GM21528 (cell line): Measurements from ENCODE around the gene IL24.

Experiments used
- ATAC-seq: cut with Tn5 transposase; IDR thresholded peaks from one replicate; pipeline ENCODE4 v1.9.1; 2021; ENCODE audit warnings: mild to moderate bottlenecking, moderate library complexity; ENCODE audit not compliant: unreplicated experiment, low FRiP score

IL24 gene

DNA sequence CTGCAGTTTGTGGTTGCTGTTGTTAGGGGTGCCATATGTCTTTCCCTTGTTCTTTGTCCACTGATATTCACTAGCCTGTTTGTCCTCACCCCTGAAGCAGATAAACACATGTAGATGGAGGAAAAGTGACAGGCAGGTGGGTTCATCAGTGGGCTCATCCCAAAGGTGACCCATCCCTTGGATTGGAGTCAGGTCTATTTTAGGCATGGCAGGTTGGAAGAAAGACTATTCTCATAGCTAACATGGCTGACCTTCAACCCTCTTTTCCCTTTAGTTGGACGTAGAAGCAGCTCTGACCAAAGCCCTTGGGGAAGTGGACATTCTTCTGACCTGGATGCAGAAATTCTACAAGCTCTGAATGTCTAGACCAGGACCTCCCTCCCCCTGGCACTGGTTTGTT, 5.5 kb downstream of the IL24 start:
- no peak for ATAC-seq

DNA sequence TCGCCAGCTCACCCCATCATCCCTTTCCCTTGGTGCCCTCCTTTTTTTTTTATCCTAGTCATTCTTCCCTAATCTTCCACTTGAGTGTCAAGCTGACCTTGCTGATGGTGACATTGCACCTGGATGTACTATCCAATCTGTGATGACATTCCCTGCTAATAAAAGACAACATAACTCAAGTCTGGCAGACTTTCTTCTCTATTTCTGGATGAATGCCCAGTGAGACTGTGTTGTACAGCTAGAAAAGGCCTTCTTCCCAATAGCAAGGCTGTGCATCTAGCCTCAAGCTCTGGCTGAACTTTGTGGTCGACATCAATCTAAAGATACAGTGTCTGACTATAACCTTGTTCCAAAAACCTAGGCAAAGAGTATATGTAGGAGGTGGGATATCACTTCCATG, 6.4 kb downstream of the IL24 start:
- ATAC-seq = no peak

DNA sequence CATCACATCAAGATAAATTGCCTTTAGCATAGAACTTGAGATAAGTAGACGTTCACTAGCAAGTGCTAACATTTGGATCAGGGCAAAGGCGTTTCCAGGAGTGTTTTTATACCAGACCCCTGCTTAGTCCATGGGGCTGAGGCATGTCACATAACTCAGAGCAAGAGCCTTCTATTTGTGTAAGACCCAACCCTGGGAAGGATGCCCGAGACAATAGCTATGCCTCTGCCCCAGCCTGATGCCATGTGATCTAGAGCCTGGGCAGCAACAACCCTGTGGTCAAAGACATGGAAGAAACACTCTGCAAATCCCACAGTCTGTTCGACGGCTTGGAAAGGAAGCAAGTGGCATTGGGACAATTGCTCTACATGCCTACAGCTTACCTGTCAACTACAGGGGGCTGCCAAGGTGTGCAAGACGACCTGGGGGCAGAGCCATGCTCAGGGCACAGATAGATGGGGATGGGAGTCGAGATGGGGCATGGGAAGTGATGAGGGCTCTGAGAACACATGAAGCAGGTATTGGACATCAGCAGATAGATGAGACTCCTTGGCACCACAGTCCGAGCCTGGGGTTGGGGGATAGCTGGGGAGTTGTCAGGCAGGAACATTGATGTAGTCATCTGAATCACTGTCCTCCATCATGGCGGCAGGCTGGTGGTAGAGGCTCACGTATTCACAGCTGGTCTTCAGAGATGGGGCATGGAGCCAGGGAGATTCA, 7.3 kb downstream of the IL24 start:
- no peak for ATAC-seq

DNA sequence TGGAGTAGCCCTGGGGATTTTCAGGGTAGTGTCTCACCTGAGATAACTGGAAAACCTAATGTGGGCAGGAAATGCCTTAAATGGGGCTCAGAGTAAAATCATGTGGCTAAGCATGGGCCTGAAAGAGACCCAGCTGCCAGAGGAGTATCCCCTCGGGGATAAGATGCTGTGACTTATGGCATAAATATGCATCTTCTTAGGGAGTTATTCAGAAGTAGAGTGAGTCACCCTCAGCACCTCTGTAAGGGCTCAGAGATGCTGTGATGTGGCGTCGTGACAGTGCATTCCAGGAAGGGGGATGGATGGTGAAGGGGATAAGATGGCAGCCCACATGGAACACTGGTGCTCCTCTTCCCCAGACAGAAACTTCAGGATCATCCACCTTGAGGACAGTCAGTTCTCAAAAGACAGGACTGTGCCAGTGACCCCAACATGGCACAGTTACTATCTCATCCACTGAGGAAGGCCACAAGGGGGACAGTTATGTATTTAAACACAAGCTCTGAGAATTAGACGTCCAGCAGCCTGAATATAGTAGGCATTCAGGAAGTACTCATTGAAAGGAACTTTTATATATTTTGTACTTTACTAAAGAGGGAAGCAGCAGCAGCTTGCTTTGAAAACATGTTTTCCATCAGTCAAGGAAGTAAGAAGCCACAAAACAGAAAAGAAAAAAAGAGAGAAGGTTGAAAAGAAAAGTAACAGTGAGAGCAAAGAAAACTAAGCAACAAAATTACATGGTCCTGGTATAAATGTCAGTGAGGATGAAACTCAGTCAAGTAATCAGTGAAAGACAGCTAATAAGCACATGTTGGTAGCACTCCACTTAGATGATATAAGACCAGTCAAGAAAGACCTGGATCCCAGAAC, 8.3 kb downstream of the IL24 start:
- no peak for ATAC-seq

DNA sequence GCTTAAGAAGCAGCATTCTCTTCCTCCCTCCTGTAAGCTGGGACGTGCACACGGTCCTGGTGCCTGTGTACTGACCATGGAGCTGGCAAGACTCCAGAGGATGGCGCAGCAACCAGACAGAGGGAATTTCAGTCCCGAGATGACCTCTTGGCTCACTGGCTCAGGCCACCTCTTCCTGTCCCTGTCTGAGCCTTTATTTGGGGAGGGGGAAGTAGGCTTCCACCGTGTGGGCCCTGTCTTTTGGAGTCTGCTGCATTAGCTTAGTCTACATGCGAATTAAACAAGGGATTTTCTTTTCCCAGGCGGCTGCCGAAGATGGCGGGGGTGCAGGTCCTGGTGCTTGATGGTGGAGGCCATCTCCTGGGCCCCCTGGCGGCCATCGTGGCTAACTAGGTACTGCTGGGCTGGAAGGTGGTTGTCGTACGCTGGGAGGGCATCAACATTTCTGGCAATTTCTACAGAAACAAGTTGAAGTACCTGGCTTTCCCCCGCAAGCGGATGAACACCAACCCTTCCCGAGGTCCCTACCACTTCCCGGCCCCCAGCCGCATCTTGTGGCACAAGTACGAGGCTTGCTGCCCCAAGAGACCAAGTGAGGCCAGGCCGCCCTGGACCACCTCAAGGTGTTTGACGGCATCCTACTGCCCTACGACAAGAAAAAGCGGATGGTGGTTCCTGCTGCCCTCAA, 10.2 kb downstream of the IL24 start:
- ATAC-seq = no peak

DNA sequence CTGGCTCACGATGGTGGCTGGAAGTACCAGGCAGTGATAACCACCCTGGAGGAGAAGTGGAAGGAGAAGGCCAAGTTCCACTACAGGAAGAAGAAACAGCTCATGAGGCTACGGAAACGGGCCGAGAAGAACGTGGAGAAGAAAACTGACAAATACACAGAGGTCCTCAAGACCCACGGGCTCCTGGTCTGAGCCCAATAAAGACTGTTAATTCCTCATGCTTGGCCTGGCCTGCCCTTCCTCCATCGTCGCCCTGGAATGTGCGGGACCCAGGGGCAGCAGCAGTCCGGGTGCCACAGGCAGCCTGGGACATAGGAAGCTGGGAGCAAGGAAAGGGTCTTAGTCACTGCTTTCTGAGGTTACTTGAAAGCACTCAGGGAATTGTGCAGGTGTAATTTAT, 10.8 kb downstream of the IL24 start:
- no peak for ATAC-seq

DNA sequence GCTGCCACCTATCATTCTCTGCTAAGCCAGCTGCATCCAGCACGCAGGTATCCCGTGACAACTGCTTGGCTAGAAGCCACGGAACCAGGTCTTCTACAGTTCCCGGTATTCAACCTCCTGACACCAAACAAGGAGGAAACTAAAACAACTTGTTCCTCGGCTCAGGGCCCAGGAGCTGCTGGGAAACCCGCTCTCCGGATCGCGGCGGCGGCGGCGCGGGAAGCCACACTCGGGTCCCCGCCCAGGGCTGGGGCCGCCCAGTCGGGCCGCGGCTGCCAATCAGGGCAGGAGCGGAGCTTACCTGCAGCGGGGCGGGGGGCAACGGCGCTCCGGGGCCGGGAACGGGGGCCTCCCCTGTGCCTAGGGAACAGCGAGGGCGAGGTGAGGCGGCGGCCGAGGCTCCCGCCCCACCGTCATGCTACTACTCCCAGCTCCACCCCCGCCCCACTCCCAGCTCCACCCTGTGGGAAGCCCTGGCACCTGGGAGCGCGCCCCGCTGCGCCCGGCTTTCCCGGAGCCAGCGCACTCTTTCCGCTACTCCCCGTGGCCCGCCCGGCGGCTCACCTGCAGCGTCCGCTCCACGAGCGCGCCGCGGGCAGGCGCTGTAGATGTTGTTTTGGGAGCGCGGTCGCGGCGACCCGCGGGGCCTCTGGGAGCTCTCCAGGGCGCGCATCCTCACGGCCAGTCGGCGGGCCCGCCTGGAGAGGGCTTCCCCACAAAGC, 12.1 kb downstream of the IL24 start:
- ATAC-seq = no peak

DNA sequence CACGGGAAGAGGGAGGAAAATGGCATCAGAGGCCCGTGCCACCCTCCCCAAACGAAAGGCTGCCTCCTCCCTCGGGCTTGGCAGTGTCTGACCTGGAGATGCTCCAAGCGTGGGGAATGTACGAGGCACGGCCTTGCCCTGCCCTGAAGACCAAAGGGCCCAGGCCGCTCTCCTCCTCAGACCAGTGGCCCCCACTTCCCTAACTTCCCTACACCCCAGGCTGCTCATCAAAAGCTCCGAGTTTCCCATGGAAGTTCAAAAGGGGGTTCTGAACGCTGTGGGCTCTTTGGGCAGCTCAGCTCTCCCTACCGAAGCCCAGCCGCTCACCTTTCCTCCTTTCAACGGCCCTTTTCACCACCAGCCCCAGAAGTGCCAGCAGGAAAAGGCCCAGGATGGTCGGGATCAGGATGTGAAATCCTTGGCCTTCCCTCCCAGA, 12.7 kb downstream of the IL24 start:
- no peak for ATAC-seq

DNA sequence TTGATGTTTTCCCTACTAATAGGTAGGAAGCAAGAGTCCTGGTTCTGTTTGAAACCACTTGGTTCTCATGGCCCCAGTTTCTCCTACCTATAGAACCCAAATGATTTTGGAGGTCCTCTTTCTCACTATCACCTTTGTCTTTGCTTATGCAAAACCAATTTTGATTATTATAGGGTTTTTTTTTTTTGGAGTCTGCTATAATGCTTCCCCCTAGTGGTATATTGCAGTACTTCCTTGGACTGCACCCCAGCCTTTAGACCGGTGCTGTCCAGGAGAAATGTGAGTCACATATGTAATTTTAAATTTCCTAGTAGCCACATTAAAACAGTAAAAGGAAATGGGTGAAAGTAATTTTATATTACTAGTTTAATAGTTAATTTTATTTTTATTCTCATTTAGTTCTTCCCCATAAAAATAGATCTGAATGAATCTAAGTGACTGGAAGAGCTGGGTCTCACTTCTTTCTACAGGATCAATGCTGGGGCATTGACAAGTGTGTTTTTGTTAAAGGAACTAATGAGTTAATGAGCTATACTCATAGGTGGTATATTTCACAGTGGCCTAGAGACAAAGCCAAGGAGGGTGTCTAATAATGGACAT, 13.9 kb downstream of the IL24 start:
- no peak for ATAC-seq

DNA sequence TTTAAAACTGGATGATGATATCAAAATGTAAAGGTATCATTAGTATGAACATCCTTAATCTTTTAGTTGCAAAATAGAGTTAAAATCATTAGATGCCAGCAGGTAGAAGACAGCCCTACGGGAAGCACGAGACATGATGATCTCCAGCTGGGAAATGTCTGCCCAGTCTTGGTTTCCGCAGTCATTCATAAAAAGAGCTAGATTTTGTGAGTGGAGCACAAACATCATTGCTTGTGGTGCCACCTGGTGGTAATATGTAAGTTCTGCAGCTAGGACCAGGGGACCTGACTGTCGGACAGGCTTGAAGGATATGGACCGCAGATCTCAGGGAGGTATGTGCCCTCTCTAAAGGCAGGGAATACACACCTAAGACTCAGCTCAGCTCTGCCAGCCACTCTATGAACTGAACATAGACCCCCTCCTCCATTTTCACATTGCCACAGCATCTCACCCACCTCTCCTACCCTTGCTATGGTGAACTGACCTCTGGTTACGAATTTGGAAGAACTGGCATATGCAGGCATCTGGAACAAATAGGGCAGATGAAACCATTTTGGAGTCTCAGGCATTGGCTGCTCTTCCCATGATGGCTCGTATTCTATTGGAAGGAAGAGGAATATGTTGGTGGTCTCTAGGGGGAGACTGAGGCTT, 15.3 kb downstream of the IL24 start:
- ATAC-seq = no peak

DNA sequence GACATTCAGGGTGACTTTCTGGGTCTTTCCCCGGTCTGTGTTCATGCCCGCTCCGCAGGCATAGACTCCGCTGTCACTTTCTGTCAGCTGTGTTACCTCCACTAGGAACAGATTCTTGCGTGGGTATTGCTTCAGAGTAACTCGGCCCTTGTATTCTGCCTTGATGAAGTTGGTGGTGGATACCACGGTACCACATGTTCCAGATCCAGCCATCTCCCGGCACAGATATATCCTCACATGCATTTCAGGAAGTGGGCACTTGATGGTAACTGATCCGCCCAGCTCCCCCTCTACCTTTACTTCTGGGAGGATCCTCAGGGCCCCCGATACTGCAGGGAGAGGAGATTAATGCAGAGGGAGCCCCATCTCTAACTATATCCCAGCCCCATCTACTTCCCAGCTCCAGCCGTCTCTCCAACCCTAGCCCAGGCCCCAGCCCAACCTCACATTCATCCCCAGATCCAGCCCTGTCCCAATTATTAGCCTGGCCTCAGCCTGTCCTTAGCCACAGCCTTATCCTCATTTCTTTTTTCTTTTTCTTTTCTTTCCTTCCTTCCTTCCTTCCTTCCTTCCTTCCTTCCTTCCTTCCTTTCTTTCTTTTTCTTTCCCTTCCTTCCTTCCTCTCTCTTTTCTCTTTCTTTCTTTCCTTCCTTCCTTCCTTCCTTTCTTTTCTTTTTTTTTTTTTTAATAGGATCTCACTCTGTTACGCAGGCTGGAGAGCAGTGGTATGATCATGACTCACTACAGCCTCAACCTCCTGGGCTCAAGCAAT, 16.7 kb downstream of the IL24 start:
- no peak for ATAC-seq

DNA sequence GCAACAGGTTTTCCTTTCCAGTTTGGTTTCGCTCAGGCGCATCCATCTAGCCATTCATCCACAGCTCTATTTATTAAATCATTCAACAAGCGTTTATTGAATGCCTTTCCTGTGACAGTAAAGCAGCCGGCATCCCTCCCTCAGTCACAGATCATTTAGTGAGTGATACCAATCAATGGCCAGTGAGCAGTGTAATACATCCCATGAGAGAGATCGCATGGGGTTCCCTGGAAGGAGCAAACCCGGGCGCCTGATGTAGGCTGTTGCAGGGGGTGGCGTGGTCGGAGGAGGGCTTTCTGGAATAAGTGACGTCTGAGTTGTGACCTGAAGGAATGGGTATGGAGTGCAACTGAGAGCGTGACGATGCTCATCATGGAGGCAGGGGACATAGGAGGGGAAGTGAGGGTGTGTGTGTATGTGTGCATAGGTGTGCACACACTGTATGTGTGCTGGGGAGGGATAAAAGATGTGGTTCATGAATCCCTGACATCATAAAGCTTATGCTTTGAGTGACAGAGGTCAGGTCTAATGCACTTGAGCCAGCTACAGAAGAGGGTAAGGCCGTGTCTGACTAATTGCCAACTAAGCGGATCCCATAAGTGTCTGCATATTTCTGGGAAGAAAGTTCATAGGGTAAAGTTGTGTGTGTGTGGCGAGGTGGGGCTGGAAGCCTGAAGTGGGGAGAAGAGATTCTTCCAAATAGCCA, 17.9 kb downstream of the IL24 start:
- ATAC-seq = no peak

DNA sequence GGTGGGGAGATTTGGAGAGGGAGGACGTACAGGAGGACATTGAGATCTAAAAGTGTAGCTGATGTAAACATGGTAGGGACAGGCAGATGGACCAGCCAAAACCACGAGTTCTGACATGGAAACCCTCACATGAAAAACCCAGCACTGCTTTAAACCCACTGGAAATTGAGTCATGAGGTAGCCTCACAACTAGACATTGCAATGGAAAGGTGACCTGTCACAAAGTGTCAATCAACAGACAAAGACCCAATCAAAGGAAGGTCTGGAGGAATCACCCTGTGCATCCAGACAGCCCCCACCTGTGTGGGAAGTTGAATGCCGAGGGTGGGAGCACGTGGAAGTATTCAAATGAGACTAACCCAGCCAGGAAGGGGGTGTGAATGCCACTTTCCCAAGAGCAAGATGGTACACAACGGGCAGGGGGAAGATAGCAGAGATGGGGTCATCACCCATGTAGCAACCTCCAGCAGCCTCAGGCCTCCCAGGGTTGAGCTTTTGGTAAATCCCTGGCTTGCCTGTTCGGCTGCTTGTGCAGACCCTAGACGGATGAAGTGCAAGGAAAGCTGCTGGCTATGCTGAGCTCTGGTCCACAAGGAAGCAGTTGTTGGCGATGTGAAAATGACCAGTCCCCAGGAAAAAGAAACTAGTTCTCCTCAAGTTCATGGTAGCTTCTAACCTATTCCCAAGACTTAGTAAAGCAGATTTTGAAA, 18.9 kb downstream of the IL24 start:
- no peak for ATAC-seq

DNA sequence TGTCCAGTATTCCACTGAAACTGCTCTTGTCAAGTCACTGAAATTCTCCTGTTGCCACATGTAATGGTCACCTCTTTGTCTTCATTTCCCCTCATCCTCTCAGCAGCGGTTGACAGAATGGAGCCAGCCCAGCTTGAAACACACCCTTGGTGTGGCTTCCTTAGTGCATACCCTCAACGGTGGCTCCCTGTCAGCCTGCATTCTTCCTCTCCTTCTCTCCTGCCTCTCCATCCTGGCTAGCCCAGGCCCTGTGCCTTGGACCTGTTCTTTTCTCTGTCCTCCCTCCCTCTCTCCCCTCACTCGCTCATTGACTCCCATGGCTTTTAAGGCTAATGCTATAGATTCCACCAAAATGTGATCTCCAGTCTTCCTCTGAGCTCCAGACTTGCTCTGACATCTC, 20.8 kb downstream of the IL24 start:
- no peak for ATAC-seq

DNA sequence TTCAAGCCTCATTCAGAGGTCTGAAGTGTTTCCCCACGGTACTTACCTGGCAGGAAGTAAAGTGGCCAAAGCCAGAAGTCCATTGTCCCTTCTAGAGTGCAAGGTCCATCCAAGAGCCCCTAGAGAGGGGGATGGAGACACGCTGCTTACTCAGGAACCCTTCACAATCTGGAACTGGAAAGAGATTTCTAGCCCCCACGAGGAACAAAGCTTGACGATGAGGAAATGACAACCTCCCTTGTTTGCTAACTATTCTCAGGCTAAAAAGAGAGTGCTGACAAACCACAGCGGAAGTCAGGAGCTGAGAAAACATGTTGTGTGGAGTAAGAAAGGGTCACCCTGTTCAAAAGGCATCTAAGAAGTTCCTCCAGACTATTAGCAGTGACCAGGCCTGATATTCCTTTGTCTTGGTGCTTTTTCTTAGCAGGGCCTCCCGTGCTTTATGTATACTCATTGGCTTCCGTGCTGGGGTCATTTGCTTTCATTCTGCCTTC, 24.6 kb downstream of the IL24 start, which contains the start of gene FCMR:
Gene FCMR, minus strand, starts transcription at position 170 of the 494 bp plus-strand sequence. Its CDS starts 87 bp downstream, at position 83.
- no peak for ATAC-seq

DNA sequence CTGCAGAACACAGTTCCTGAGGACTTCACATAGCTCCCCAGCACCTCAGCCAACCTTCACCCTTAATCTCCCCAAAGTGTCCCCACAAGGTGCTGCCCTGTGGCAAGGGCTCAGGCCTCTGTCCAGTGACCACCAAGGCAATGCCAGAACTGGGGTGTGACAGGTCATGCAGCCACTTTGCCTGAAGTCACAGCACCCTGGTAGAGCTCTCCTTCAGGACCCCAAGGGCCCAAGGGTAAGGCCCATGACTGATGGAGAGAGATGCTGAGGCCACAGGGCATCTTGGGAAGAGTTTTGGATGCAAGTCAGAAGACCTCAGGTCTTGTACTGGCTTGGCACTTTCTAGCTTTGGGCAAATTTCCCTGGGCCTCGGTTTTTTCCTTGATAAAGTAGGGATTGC, 25.3 kb downstream of the IL24 start:
- no peak for ATAC-seq
